ENCODE data around the gene PSD2.

DNA sequence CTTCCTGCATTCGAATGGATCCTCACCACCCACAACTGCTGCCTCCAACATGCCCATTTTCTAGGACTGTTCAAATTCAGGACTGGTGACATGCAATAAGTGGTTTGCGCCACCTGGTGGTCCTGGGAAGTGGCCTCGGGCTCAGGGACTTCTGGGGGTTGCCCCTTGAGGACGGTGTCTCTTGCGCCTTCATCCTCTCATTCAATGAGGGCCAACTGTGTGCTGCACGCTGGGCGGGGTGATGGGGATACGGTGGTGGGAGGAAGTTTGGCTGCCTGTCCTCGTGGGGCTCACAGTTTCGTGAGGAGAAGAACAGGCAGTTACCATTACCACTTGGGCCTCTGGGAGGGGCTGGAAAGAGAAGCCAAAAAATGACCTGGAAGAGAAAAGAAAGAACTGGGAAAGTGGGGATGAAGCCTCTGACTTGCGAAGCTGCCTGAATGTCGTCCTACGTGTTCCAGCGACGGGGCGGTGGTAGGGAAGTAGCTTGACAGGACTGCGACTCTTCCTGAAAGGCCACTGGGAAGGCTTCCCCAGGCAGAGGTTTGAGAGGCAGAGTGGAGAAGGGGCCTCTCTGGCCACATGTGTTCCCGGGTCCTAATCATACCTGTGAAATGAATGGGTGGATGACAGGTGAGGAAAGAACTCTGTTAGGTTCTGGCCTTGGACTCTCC lies 49.0 kb downstream of the PSD2 start:
- TF ChIP-seq POLR2AphosphoS5 (IDR thresholded peaks at IDR 0.05; ENCODE audit: borderline replicate concordance, low read depth, low read length) (no peak), EZH2 (IDR thresholded peaks at IDR 0.05) (no peak), FOXP2 (optimal IDR thresholded peaks at IDR 0.05; ENCODE audit: control extremely low read depth, extremely low read length, insufficient read depth) (no peak)

Measured in SK-N-MC (cell line).